ENCODE data around the gene CELSR1. TPM values are rescaled to one million over a fixed set of nuclear protein-coding genes. Genes with fewer than 3 reads are reported as not detected.

Gene CELSR1
- total RNA-seq (2014; rRNA removed; shearing (Covaris generic)), result 16.7 and 19.6 TPM in 2 replicates

GRCh38 chr22:46537225-46537945 is at the start of gene CELSR1:
CELSR1 (minus strand) TSS chr22:46537620; CDS start chr22:46537170, 450 bp downstream.
- DNase-seq (ENCODE audit: low spot score), result peak; percentile 35

- DNase-seq (ENCODE audit: low spot score), result no peak
Observed at GRCh38 chr22:46587061-46587460, 49.6 kb upstream of the CELSR1 start.

- DNase-seq (ENCODE audit: low spot score), result no peak
Observed at GRCh38 chr22:46586531-46587011, 49.2 kb upstream of the CELSR1 start.

GRCh38 chr22:46586123-46586519 is 48.7 kb upstream of the CELSR1 start:
- DNase-seq (ENCODE audit: low spot score), result no peak

GRCh38 chr22:46585340-46586122 is 48.1 kb upstream of the CELSR1 start:
- no peak for DNase-seq (ENCODE audit: low spot score)

GRCh38 chr22:46584081-46584921 is 46.9 kb upstream of the CELSR1 start:
- DNase-seq (ENCODE audit: low spot score), result peak; percentile 35

- DNase-seq (ENCODE audit: low spot score), result no peak
Observed at GRCh38 chr22:46583571-46583970, 46.2 kb upstream of the CELSR1 start.

- no peak for DNase-seq (ENCODE audit: low spot score)
Observed at GRCh38 chr22:46582281-46582933, 45.0 kb upstream of the CELSR1 start.

- no peak for DNase-seq (ENCODE audit: low spot score)
Observed at GRCh38 chr22:46581538-46582244, 44.3 kb upstream of the CELSR1 start.

- DNase-seq (ENCODE audit: low spot score), result no peak
Observed at GRCh38 chr22:46580940-46581537, 43.6 kb upstream of the CELSR1 start.

- no peak for DNase-seq (ENCODE audit: low spot score)
Observed at GRCh38 chr22:46579751-46580449, 42.5 kb upstream of the CELSR1 start.

GRCh38 chr22:46578824-46579561 is 41.6 kb upstream of the CELSR1 start:
- DNase-seq (ENCODE audit: low spot score), result no peak

- DNase-seq (ENCODE audit: low spot score), result no peak
Observed at GRCh38 chr22:46578251-46578823, 40.9 kb upstream of the CELSR1 start.

GRCh38 chr22:46577368-46578249 is 40.2 kb upstream of the CELSR1 start:
- DNase-seq (ENCODE audit: low spot score), result no peak

GRCh38 chr22:46576556-46577367 is 39.3 kb upstream of the CELSR1 start:
- DNase-seq (ENCODE audit: low spot score), result no peak

- DNase-seq (ENCODE audit: low spot score), result no peak
Observed at GRCh38 chr22:46575911-46576555, 38.6 kb upstream of the CELSR1 start.

All from A172 (cell line).